GM19193 (cell line): ENCODE measurements around the gene PSMB5.
A peak's percentile ranks its signal among the peaks of the same experiment; 100 is the strongest.

Source experiments
- POLR2A ChIP-seq: IDR thresholded peaks from 4 replicates; pipeline ENCODE4 v1.6.1; 2011; ENCODE audit not compliant: insufficient read depth, insufficient read length; ENCODE audit errors: extremely low read depth

PSMB5 gene

GRCh38 chr14:22998329-22999012 is 36.2 kb downstream of the PSMB5 start:
- TF ChIP-seq POLR2A, result no peak

DNA sequence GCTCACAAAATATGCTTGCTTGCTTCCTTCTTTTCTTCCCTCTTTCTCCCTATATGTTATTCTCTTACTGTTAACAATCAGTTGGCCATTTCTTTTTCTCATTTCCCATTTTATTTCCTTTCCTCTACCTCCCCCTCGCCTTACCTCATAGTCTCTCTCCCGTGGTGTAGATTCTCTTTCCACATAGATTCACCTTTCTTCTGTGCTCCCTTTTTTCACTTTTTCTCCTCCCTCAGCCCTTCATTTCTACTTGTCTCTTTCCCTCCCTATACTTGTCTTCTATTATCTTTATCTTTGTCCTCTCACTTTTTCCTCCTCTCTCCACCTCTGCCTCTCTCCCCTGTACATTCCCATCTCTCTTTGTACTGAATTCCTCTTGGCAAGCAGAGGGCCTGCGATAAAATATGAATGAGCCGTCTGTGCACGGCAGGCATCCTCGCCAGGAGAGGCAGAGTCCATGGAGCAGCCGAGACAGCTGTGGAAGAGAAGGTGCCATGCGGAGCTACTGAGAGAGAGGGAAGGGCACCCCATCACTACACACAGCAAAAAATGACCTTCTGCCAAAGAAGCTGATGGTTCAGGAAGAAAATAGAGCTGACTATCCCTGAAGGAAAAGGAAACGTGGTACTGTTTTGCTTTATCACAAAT is 36.9 kb downstream of the PSMB5 start:
- TF ChIP-seq POLR2A, result no peak

GRCh38 chr14:22996768-22997654 is 37.7 kb downstream of the PSMB5 start:
- no peak for TF ChIP-seq POLR2A

- TF ChIP-seq POLR2A, result no peak
Observed at GRCh38 chr14:22995889-22996625, 38.6 kb downstream of the PSMB5 start.

DNA sequence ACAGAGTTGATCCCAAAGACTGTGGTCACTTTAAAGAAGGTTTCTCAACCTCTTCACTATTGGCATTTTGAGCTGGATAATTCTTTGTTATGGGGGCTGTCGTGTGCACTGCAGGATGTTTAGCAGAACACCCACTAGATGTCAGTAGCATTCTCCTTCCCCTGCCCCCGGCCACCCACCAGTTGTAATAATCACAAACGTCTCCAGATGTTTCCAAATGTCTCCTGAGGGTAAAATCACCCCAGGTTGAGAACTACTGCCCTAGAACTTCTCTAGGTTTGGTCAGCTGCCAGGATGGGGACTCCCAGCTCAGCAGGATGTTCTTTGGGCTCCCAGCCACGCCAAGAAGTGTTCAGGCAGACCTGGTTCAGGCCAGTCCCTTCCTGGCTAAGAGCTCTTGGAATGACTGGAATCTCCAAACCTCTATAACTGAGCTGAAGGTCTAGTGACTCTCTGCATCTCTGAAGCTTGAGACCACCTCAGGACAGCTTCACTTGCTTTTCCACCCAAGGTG is 39.9 kb downstream of the PSMB5 start:
- no peak for TF ChIP-seq POLR2A

DNA sequence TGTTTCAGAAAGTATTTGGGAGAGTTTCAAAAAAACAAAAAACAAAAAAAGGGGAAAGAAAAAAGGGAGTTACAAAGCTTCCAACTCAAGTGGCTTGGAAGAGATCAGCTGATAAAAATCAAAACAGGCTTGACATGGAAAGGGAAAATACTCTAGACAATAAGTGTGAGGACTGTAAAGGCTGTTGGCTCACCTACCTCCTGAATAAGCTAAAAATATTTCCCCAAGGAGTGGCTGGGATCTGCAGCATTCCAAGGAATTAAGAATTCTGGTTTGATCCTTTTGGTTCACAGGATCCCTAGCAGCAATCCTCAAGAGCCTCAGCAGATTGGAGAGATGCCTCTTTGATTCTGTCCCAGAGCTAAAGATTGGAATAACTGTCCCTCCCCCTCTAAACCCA is 41.2 kb downstream of the PSMB5 start:
- TF ChIP-seq POLR2A, result no peak

DNA sequence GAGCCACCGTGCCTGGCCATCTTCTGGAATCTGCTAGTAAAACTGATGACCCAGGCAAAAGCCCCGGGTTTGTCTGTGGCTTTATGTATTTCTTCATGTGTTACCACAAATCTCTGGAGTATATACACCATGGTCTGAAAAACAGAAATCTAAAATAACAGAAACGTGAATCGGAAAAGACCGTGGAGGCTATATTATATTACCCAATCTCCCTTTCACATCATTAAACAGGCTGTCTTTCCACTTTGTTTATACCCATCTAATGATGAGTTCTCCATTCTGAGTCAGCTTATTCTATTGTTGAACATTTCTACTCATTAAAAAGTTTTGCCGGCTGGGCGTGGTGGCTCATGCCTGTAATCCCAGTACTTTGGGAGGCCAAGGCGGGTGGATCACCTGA is 42.8 kb downstream of the PSMB5 start:
- no peak for TF ChIP-seq POLR2A

DNA sequence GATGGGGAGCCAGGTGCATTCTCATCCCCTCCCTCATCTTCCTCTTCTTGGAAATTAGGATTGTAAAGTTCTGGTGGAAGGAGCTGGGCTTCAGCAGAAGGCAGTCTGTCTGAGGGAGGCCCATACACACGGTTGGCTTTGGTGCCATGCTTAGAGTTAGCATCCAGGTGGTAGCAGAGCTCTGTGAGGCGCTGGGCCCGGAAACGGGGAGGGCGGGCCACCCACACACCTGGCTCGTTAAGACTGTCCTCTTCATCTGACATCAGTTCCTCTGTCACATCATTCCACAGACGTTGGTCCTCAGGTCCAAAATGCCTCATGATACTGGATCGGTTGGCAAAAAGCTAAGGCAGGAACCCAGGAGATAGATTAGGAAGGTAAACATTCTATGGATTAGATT is 47.4 kb downstream of the PSMB5 start:
- TF ChIP-seq POLR2A, result no peak

DNA sequence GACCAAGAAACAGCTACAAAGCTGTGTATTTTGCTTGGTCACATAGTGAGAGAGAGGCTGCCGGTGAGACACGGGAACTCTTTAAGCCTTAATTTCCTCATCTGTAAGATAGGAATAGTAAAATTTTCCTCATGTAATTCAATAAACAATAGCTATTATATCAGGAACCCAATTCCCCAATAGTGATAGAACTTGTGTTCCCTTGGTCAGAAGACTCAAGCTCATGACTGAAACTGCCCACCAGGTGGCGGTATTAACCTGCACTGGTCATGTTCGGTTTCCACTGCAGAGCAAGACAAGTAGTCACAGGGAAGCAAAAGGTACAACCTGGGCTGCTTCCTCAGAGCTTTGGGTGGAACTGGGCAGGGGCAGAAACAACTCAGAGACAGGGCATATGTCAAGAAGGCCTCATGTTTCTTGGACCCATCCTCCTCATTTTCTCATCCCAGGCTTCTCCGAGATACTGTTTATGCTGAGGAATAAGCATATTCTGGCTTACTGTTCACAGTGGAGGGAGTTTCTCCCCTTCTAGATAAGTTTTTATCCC is 48.1 kb downstream of the PSMB5 start:
- no peak for TF ChIP-seq POLR2A

DNA sequence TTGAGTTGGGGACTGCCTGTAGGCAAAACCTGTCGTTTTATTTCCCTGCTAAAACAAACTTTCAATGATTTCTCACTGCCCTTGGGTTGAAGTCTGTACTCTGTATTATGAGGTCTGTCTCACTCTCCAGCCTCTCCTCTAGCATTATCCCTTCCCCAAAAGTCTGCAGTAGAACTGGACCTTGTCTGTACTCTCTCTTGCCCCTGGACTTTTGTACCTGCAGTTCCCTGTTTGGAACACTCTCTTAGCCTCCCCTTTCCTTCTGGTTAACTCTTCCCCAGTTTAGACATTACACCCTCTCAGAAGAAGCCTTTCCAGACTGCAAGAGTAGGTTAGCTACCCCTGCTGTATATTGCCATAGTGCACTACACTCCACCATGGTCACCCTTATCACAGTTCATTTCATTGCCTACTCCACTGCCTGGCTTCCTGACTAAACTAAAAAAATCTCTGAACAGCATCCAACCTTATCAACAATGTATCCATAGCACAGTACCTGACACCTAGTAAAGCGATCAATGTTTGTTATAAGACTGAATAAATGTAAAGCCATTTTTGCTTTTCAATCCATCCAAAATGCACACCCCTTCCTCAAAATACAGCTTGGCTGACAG is 48.7 kb downstream of the PSMB5 start:
- TF ChIP-seq POLR2A, result no peak

GRCh38 chr14:22984959-22985658 is 49.6 kb downstream of the PSMB5 start:
- no peak for TF ChIP-seq POLR2A

DNA sequence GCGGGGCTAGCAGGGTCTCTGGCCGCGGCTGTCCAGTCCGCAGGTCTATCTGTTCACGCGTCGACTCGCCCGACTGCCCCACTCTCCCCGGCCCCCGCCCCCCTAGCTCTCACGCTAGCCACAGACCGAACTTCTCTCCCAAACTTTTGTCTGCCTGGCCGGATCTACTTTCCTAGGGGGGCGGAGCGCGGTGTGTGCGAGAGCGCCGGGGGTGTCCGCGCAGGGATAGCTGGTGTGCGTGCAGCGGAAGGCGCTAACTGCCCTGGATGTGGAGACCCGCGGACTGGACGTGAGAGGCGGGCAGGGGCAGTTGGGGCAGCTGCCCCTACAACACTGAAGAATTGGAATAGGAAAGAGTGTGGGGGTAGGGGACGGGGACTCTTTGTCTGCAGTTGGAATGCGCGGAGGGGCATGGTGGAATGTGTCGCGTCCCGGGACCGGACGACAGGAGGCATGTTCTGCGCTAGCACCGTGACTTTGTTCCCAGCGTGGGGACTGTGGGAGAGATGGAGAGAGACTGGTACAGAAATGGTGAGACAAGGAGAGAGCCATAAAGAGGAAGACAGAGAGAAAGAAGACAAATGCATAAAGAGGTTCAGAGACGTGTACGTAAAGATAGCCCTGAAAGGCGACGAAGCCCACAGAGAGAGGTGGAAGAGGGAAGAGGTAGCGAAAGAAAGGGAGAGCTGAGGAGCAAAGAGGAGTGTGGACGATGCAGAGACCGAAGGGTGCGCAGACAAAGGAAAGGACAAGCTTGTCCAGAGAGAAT is 52.0 kb downstream of the PSMB5 start, which contains the start of gene AJUBA:
Gene AJUBA, minus strand, starts transcription at position 75 of the 769 bp plus-strand sequence. CDS start 285 bp downstream, outside the sequence.
- peak; percentile 16 for TF ChIP-seq POLR2A
